OCI-LY7 (cell line): ENCODE measurements around the gene TMEM171. TPM values are rescaled to one million over a fixed set of nuclear protein-coding genes. Genes with fewer than 3 reads are reported as not detected.

Source experiments
- BruUV-seq: library from RNA; stranded (reverse); fragments of 400-500 nt; replicated peaks from 2 replicates; lab custom pipeline; 2021; lab: Mats Ljungman, UMichigan
- CTCF ChIA-PET: fragments of 300-600 bp; sonication (Branson Sonifier 250); formaldehyde crosslinking; loops from one replicate; lab custom pipeline; 2022; ENCODE audit warnings: antibody characterized with exemption; ENCODE audit not compliant: unreplicated experiment; lab: Charles Lee
- POLR2A ChIA-PET: fragments of 300-600 bp; sonication (Branson Sonifier 250); formaldehyde crosslinking; loops from one replicate; lab custom pipeline; 2022; ENCODE audit warnings: antibody characterized with exemption; lab: Charles Lee
- DNase-seq: peaks from one replicate; pipeline ENCODE4 v3.0.0-alpha.2; 2015; ENCODE audit warnings: low spot score
- H2AFZ ChIP-seq: fragments of 200-600 bp; sonication (generic), shearing (Covaris generic); 2 replicates; pipeline ENCODE4 v1.6.1; 2014; ENCODE audit warnings: mild to moderate bottlenecking, antibody characterized with exemption, low read length, moderate library complexity
- H3K27ac ChIP-seq: fragments of 200-600 bp; sonication (generic); 2 replicates; pipeline ENCODE4 v1.5.1; 2014; ENCODE audit warnings: mixed run types, low read depth, mild to moderate bottlenecking, moderate library complexity, low read length, inconsistent platforms; ENCODE audit not compliant: poor library complexity, severe bottlenecking
- H3K36me3 ChIP-seq: fragments of 200-600 bp; sonication (generic); 2 replicates; pipeline ENCODE4 v1.6.1; 2014; ENCODE audit warnings: mild to moderate bottlenecking, antibody characterized with exemption, low read length, moderate library complexity, mixed read lengths; ENCODE audit not compliant: insufficient read depth
- H3K4me1 ChIP-seq: fragments of 200-600 bp; sonication (generic); 2 replicates; pipeline ENCODE4 v1.5.1; 2014; ENCODE audit warnings: mild to moderate bottlenecking, low read length; ENCODE audit not compliant: insufficient read depth, poor library complexity, severe bottlenecking
- H3K4me2 ChIP-seq: fragments of 200-600 bp; sonication (generic); 2 replicates; pipeline ENCODE4 v1.6.1; 2014; ENCODE audit warnings: mild to moderate bottlenecking, low read length
- H3K4me3 ChIP-seq: fragments of 200-600 bp; sonication (generic); 2 replicates; pipeline ENCODE4 v1.5.1; 2014; ENCODE audit warnings: mild to moderate bottlenecking, low read depth, low read length; ENCODE audit not compliant: poor library complexity, severe bottlenecking
- H3K79me2 ChIP-seq: fragments of 200-600 bp; sonication (generic); 2 replicates; pipeline ENCODE4 v1.6.1; 2016; ENCODE audit warnings: low read depth, mild to moderate bottlenecking, low read length, moderate library complexity, mixed read lengths; ENCODE audit not compliant: insufficient read depth
- H3K9me2 ChIP-seq: fragments of 200-600 bp; sonication (generic); 2 replicates; pipeline ENCODE4 v1.6.1; 2016; ENCODE audit warnings: mild to moderate bottlenecking, low read length, mixed read lengths; ENCODE audit not compliant: insufficient read depth
- H3K9me3 ChIP-seq: fragments of 200-600 bp; sonication (generic); 2 replicates; pipeline ENCODE4 v1.6.1; 2014; ENCODE audit warnings: mild to moderate bottlenecking, mixed run types, low read length, mixed read lengths
- H4K20me1 ChIP-seq: fragments of 200-600 bp; sonication (generic); 2 replicates; pipeline ENCODE4 v1.6.1; 2014; ENCODE audit warnings: mild to moderate bottlenecking, antibody characterized with exemption, low read length, moderate library complexity, mixed read lengths; ENCODE audit not compliant: insufficient read depth
- CTCF ChIP-seq: fragments of 200-600 bp; sonication (generic); conservative IDR thresholded peaks from 2 replicates; pipeline ENCODE4 v1.5.1; 2014; ENCODE audit warnings: mild to moderate bottlenecking, antibody characterized with exemption, low read length, moderate library complexity, mixed read lengths
- EZH2phosphoT487 ChIP-seq: fragments of 200-600 bp; sonication (generic); IDR thresholded peaks from 2 replicates; pipeline ENCODE4 v1.6.1; 2018; ENCODE audit warnings: low read depth, borderline replicate concordance, mild to moderate bottlenecking, mixed run types, antibody characterized with exemption, low read length, moderate library complexity, mixed read lengths
- intact Hi-C: fragments of 100-400 bp; cut with micrococcal nuclease; formaldehyde crosslinking; loops from one replicate; pipeline ENCODE4 v1.10.0; 2022; ENCODE audit not compliant: unreplicated experiment
- total RNA-seq, 2 experiments: library from RNA; depleted of rRNA in 1 of 2; stranded (reverse); fragments of >200 nt in 1 of 2; shearing (Covaris generic) in 1 of 2; gene quantifications; 2 replicates each; pipeline ENCODE4 v1.2.3, GENCODE V29; 2014 to 2022

TMEM171 gene
- total RNA-seq, 2 experiments from 2014 or later, result not detected

- Histone ChIP-seq H3K36me3 (no peaks in the 10 kb centered on the region), H3K79me2 (no peaks in the 10 kb centered on the region), H3K4me1 (no peaks in the 10 kb centered on the region), H4K20me1 (no peaks in the 10 kb centered on the region), H2AFZ (no peak overlapping the region), H3K27ac (no peak overlapping the region), H3K4me2 (no peak overlapping the region), H3K9me2 (no peaks in the 10 kb centered on the region), H3K4me3 (no peak overlapping the region), H3K9me3 (no peaks in the 10 kb centered on the region)
- intact Hi-C loops, result no loop called here
- no TSS peak for BruUV-seq
- ChIA-PET CTCF (no interaction called here), POLR2A (interaction anchor here (0.6 to 1.1 kb wide), 2 partner anchors 11 to 13 kb away, joined by 3 read pairs; no protein-coding TSS in a partner anchor)
- TF ChIP-seq EZH2phosphoT487 (no peak), CTCF (no peak)
- no peak for DNase-seq
Measured at GRCh38 chr5:73140801-73141200, 20.4 kb downstream of the TMEM171 start.

- Histone ChIP-seq H3K4me3 (no peak overlapping the region), H3K79me2 (no peaks in the 10 kb centered on the region), H3K27ac (no peak overlapping the region), H2AFZ (no peak overlapping the region), H3K9me2 (no peaks in the 10 kb centered on the region), H4K20me1 (no peaks in the 10 kb centered on the region), H3K36me3 (no peaks in the 10 kb centered on the region), H3K9me3 (no peaks in the 10 kb centered on the region), H3K4me2 (no peak overlapping the region), H3K4me1 (no peaks in the 10 kb centered on the region)
- intact Hi-C loops, result no loop called here
- DNase-seq, result no peak
- TF ChIP-seq CTCF, result no peak
- no peak for TF ChIP-seq EZH2phosphoT487
- BruUV-seq, result no TSS peak
- ChIA-PET CTCF (no interaction called here), POLR2A (interaction anchor here (0.8 kb wide), 1 partner anchor 10 kb away, joined by 3 read pairs; no protein-coding TSS in a partner anchor)
Measured at GRCh38 chr5:73142035-73142434, 21.7 kb downstream of the TMEM171 start.

GRCh38 chr5:73143716-73144115 lies 23.3 kb downstream of the TMEM171 start:
- no peaks in the 10 kb centered on the region for H4K20me1 ChIP-seq
- no peaks in the 10 kb centered on the region for H3K9me2 ChIP-seq
- BruUV-seq, result no TSS peak
- ChIA-PET CTCF (interaction anchor here (0.8 kb wide), 1 partner anchor 10 kb away, joined by 4 read pairs; no protein-coding TSS in a partner anchor), POLR2A (interaction anchor here (0.6 kb wide), 1 partner anchor 44 kb away, joined by 4 read pairs; no protein-coding TSS in a partner anchor)
- no peak overlapping the region; the same call in 1 of the 2 replicates for H2AFZ ChIP-seq
- H3K4me2 ChIP-seq, result no peak overlapping the region
- no peaks in the 10 kb centered on the region for H3K36me3 ChIP-seq
- TF ChIP-seq CTCF, result no peak
- no peak for TF ChIP-seq EZH2phosphoT487
- no peaks in the 10 kb centered on the region for H3K79me2 ChIP-seq
- no peak overlapping the region for H3K27ac ChIP-seq
- no peaks in the 10 kb centered on the region for H3K4me1 ChIP-seq
- no peaks in the 10 kb centered on the region for H3K9me3 ChIP-seq
- DNase-seq, result no peak
- intact Hi-C loops, result no loop called here
- H3K4me3 ChIP-seq, result no peak overlapping the region
